GM06990 (cell line): Measurements from ENCODE around the gene XPO6.

ENCODE experiments used
- DNase-seq: peaks from one replicate; pipeline ENCODE4 v3.0.0-alpha.2; 2011; ENCODE audit not compliant: insufficient read length; ENCODE audit errors: extremely low read depth
- H3K27me3 ChIP-seq: replicated peaks from 2 replicates; pipeline ENCODE4 v1.6.0; 2011; ENCODE audit warnings: low read length; ENCODE audit not compliant: control insufficient read depth, insufficient read depth
- H3K36me3 ChIP-seq: 2 replicates; pipeline ENCODE4 v1.5.1; 2011; ENCODE audit warnings: low read length; ENCODE audit not compliant: control insufficient read depth, insufficient read depth
- H3K4me3 ChIP-seq: replicated peaks from 2 replicates; pipeline ENCODE4 v1.5.1; 2011; ENCODE audit warnings: low read depth, mild to moderate bottlenecking, control low read depth, low read length
- TF ChIP-seq, protein P1 (sequence below): IDR thresholded peaks from 2 replicates; pipeline ENCODE4 v1.5.1; 2011; ENCODE audit warnings: low read length, control low read depth, mild to moderate bottlenecking, inconsistent platforms; ENCODE audit not compliant: insufficient read depth, poor library complexity, severe bottlenecking

XPO6 gene

DNA sequence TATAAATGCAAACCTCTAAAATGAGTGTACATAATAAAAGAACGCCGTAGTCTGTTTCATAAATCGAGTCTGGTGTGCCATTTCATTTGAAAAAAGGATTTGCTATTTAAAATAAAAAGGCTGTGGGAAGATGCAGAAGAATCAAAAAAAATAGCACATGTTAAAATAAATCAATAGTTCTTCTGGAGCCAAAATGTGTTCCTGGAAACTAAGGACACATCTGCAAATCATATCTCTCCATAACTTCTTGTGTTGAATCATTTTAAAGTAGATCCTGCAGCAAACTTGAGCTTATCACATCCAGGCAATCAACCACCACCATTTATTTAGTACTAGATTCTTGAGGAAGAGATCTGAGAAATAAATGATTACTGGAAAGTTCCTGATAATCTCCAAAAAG lies 29.0 kb downstream of the XPO6 start:
- H3K4me3 ChIP-seq = no peak overlapping the region
- no peak for DNase-seq
- TF ChIP-seq, protein P1, sequence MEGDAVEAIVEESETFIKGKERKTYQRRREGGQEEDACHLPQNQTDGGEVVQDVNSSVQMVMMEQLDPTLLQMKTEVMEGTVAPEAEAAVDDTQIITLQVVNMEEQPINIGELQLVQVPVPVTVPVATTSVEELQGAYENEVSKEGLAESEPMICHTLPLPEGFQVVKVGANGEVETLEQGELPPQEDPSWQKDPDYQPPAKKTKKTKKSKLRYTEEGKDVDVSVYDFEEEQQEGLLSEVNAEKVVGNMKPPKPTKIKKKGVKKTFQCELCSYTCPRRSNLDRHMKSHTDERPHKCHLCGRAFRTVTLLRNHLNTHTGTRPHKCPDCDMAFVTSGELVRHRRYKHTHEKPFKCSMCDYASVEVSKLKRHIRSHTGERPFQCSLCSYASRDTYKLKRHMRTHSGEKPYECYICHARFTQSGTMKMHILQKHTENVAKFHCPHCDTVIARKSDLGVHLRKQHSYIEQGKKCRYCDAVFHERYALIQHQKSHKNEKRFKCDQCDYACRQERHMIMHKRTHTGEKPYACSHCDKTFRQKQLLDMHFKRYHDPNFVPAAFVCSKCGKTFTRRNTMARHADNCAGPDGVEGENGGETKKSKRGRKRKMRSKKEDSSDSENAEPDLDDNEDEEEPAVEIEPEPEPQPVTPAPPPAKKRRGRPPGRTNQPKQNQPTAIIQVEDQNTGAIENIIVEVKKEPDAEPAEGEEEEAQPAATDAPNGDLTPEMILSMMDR = no peak
- H3K36me3 ChIP-seq = peaks cover 4% of the 10 kb centered on the region
- no peaks in the 10 kb centered on the region for H3K27me3 ChIP-seq

DNA sequence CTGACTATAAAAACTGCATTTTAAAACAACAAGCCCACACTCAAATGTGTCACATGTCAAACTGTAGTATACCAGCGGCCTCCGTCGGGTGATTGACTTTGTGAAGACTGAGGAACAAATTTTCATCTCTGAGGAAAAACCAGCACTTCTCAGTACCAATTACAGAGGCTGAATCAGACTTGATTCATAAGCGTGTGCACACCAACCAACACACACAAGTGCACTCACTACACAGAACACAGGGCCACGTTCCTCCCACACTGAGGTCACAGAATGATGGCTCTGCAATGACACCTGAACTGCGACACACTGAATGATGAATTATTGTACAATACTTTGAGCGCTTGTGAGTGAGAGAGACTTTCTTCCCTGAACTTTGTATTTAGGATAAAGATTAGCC lies 29.6 kb downstream of the XPO6 start:
- DNase-seq = no peak
- Histone ChIP-seq H3K4me3 (no peak overlapping the region), H3K27me3 (no peaks in the 10 kb centered on the region), H3K36me3 (peaks cover 6% of the 10 kb centered on the region)
- TF ChIP-seq, protein P1 = no peak

DNA sequence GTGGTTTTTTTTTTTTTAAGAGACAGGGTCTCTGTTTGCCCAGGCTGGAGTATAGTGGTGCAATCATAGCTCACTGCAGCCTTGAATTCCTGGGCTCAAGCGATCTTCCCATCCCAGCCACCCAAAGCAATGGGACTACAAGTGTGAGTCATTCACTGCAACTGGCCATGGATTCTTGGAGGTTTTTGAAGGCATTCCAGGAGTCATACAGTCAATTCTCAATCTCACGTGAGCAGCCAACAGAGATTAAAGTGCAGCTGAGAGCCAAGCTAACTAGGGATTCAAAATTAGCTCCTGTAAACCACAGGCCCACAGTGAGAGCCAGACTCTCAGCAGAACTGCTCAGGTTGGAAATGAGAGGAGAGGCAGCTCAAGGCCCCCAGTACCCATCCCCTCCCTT lies 30.2 kb downstream of the XPO6 start:
- Histone ChIP-seq H3K27me3 (no peaks in the 10 kb centered on the region), H3K4me3 (no peak overlapping the region), H3K36me3 (peaks cover 9% of the 10 kb centered on the region)
- TF ChIP-seq, protein P1 = no peak
- DNase-seq = no peak

DNA sequence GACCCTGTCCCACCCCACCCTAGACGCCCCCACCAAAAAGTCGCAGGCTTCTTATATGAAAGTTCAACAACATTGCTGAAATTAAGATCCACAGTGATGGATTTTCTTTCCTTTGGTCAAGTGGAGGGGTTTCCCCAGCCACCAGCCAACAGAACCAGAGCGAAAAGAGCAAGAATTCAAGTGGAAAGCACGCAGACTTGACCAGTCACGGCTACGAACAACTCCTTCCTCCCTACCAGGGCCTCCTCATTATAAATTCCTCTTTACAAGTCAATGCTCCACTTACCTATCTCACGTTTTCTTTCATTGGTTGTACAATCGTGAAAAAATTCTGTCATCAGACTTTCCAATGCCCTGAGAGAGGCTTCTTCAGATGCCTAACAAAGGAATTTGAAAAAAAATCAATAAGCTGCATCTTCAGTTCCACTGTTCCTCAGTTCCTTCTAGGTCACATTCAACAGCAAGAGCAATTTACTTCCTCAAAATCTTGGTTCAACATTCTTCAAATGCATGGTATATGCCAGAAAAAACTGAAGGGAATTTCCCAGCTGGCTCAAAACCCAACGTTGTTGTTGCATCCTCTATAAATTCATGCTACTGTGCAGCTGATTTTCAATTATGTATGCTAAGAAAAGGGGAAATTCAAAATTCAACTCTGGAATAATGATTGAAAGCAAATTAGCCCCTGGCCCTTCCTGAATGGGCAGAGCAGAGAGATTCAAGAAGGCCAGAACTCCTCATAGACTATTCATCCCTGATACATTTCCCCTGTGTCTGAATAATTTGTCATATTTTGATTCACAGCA lies 30.9 kb downstream of the XPO6 start:
- Histone ChIP-seq H3K27me3 (no peaks in the 10 kb centered on the region), H3K4me3 (0 out of 2 replicates have a peak overlapping the region, but pooled peaks have one; percentile 14), H3K36me3 (peaks cover 9% of the 10 kb centered on the region)
- TF ChIP-seq, protein P1 = no peak
- DNase-seq = peak; percentile 31

DNA sequence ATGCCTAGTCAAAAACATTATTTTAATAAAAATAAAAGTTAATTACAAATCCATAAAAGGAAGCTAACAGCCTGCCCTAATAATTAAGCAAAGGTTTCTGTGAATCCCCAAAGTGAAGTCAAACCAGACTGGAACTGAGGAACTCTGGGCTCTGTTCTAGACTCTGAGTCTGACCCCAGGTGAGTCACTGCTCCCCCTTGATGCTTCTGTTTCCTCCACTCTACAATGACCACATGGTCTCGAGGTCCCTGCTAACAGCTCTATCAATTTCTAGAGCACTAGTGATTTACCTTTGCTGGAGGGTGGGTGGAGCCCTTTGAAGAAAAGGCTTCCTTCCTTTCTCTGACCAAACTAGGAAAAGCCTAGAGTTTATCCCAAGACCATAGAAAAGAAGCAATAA lies 32.4 kb downstream of the XPO6 start:
- DNase-seq = no peak
- TF ChIP-seq, protein P1 = no peak
- no peaks in the 10 kb centered on the region for H3K27me3 ChIP-seq
- H3K36me3 ChIP-seq = peaks cover 9% of the 10 kb centered on the region
- H3K4me3 ChIP-seq = no peak overlapping the region
